ENCODE results near the gene DBI.
A peak's percentile ranks its signal among the peaks of the same experiment; 100 is the strongest.

The DBI gene

DNA sequence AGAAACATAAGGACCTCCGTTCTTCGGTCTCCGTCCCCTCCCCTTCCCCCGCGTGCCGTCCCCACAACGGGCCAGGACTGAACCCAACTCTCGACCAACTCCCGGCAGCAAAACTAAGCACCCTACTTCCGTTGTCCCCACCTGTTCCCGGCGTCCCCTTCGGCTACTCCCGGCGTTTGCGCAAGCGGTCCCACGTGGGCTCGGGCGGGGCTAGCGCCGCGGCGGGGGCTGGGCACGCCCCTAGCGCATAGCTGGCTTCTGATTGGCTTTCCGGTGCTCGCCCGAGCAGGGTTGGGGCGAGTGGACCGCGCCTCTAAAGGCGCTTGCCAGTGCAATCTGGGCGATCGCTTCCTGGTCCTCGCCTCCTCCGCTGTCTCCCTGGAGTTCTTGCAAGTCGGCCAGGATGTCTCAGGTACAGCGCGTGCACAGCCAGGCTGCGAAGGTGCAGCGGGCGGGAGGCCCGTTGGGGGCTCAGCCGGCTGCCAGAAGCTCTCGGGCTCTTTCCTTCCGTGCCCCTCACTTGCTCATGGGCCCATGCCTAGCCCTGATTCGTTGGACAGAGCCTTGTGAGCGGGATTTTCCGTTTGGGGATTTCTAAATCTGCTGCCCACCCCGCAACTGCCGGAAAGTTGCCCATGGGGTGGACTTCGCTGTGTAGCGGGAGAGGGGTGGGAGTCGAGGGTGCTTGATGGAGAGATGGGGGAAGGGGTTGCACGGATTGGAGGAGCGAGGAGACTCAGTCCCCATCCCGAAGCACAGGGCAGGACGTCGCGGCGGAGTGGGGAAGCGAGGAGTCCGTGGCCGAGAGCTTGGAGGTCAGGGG is at the start of gene DBI, which contains the start of gene C2orf76:
Gene DBI, plus strand, starts transcription at position 329 of the 823 bp plus-strand sequence. Its CDS starts 75 bp downstream, at position 404.
Gene C2orf76, minus strand, starts transcription at position 186 of the 823 bp plus-strand sequence. CDS start 26,875 bp downstream, outside the sequence.
- DNase-seq (peak; percentile 90 to 93), ATAC-seq (peak; percentile 95)
- Mint-ChIP-seq H3K27me3 (no peaks in the 10 kb centered on the region), H3K9me3 (no peaks in the 10 kb centered on the region), H3K4me3 (peak within 1 kb of the TSS; percentile 99 to 100), H3K4me1 (peaks cover 57% of the 10 kb centered on the region), H3K27ac (peak within 1 kb of the TSS; percentile 99 to 100)

DNA sequence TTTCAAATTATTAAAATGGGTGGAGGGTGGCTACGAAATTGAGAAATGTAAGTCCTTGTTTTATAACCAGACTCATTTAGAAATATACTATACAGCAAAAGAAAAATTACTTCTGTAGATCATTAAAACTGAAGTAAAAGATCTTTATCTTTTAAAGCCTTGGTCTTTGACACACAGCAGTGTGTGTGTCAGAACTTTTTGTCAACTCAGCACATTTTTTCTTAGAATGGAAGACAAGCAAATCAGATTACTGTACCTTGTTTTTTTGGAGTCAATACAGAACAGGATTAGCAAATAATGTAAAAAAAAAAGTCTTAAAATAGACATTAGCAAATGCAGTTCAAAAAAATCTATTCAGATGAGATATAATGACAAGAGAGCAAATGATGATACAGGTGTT is 49.2 kb upstream of the DBI start:
- H3K4me3 Mint-ChIP-seq, result no peak overlapping the region
- H3K9me3 Mint-ChIP-seq, result no peaks in the 10 kb centered on the region
- H3K4me1 Mint-ChIP-seq, result no peaks in the 10 kb centered on the region
- DNase-seq (no peak), ATAC-seq (no peak)
- no peaks in the 10 kb centered on the region for H3K27me3 Mint-ChIP-seq
- H3K27ac Mint-ChIP-seq, result no peak overlapping the region

DNA sequence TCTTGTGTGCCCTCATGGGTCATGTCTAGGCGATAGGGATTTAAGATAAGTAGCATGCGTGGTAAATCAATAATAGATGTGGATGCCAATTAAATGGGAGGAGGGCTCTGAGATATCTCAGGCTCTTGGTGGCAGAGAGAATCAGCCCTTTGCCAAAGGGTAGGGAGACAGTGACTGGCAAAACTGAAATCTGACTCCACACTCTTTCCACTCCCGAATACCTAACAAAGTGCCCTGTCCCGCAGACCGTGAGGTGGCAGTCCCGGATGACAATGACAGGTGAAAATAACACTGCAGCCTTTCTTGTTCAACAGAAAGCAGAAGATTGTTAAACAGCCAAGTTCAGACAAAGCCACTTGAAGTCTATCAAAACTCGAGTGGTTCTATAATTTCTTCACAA is 47.2 kb upstream of the DBI start:
- DNase-seq (no peak), ATAC-seq (no peak)
- Mint-ChIP-seq H3K27me3 (no peaks in the 10 kb centered on the region), H3K9me3 (no peaks in the 10 kb centered on the region), H3K4me3 (no peak overlapping the region), H3K27ac (no peak overlapping the region), H3K4me1 (no peaks in the 10 kb centered on the region)

DNA sequence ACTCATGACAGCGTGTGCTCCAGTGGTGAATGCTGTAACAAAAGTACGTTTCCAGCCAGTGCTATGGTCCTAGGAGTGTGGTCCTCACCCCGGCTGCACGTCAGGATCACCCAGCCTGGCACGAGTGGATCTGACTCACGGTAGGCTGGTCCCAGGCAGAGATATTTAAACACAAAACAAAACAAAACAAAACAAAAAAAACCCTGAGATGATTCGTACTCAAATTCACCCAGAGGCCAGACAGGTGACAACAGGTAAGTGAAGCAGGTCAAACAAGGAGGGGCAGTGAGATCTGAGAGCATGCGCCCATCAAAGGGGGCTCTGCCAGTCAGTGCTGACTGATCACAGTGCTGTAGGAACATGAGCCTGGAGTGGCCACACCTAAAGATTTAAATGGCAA is 43.3 kb upstream of the DBI start:
- no peak for DNase-seq
- no peaks in the 10 kb centered on the region for H3K27me3 Mint-ChIP-seq
- no peak for ATAC-seq
- H3K27ac Mint-ChIP-seq, result no peak overlapping the region
- no peaks in the 10 kb centered on the region for H3K9me3 Mint-ChIP-seq
- no peak overlapping the region for H3K4me3 Mint-ChIP-seq
- H3K4me1 Mint-ChIP-seq, result no peaks in the 10 kb centered on the region

GRCh38 chr2:119324685-119325270 is 42.0 kb upstream of the DBI start:
- Mint-ChIP-seq H3K27ac (no peak overlapping the region), H3K9me3 (no peaks in the 10 kb centered on the region), H3K27me3 (no peaks in the 10 kb centered on the region), H3K4me1 (no peaks in the 10 kb centered on the region), H3K4me3 (no peak overlapping the region)
- ATAC-seq (no peak), DNase-seq (no peak)

GRCh38 chr2:119326938-119327337 is 39.8 kb upstream of the DBI start:
- no peaks in the 10 kb centered on the region for H3K27me3 Mint-ChIP-seq
- no peaks in the 10 kb centered on the region for H3K4me1 Mint-ChIP-seq
- no peaks in the 10 kb centered on the region for H3K9me3 Mint-ChIP-seq
- DNase-seq (no peak), ATAC-seq (no peak)
- no peak overlapping the region for H3K4me3 Mint-ChIP-seq
- no peak overlapping the region for H3K27ac Mint-ChIP-seq

GRCh38 chr2:119327431-119327830 is 39.3 kb upstream of the DBI start:
- no peak overlapping the region for H3K4me3 Mint-ChIP-seq
- ATAC-seq (no peak), DNase-seq (no peak)
- H3K4me1 Mint-ChIP-seq, result no peaks in the 10 kb centered on the region
- no peaks in the 10 kb centered on the region for H3K9me3 Mint-ChIP-seq
- no peak overlapping the region for H3K27ac Mint-ChIP-seq
- no peaks in the 10 kb centered on the region for H3K27me3 Mint-ChIP-seq

GRCh38 chr2:119332953-119333352 is 33.8 kb upstream of the DBI start:
- DNase-seq, result no peak
- no peak for ATAC-seq
- peaks cover under 1% of the 10 kb centered on the region for H3K4me1 Mint-ChIP-seq
- no peak overlapping the region for H3K27ac Mint-ChIP-seq
- H3K9me3 Mint-ChIP-seq, result no peaks in the 10 kb centered on the region
- H3K4me3 Mint-ChIP-seq, result no peak overlapping the region
- no peaks in the 10 kb centered on the region for H3K27me3 Mint-ChIP-seq

DNA sequence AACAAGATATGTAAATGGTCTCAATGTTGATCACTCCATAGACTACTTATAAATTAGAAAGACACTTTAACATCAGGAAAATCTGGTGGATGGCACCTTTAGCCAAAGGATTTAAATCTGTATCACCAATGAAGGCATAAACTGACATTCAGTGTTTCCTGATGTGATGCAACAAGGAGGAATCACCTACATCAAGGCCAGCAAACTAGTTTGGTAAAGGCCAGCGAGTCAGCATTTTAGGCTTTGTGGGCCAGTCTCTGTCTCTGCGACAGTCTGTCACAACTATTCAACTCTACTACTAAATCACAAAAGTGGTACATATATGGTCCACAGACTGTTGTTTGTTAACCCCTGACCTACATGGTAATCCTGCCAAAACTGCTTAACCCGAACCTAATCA is 33.4 kb upstream of the DBI start:
- Mint-ChIP-seq H3K27me3 (no peaks in the 10 kb centered on the region), H3K27ac (no peak overlapping the region), H3K9me3 (no peaks in the 10 kb centered on the region), H3K4me1 (peaks cover 5% of the 10 kb centered on the region), H3K4me3 (no peak overlapping the region)
- no peak for DNase-seq
- ATAC-seq, result no peak

DNA sequence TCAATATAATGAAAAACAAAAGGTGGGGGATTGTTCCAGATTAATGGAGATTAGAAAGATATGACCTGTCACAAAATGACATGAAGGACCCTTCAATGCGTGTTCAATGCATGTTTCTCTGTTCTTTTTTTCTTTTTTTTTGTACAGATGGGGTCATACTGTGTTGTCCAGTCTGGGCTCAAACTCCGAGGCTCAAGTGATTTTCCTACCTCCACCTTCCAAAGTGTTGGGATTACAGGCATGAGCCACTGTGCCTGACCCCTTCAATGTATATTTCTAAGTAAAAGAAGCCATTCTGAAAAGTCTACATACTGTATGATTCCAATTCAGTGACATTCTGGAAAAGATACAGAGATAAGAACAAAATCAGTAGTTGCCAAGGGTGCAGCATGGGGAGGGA is 32.9 kb upstream of the DBI start:
- no peak overlapping the region for H3K4me3 Mint-ChIP-seq
- H3K27ac Mint-ChIP-seq, result no peak overlapping the region
- no peak for ATAC-seq
- peaks cover 9% of the 10 kb centered on the region for H3K4me1 Mint-ChIP-seq
- DNase-seq, result no peak
- H3K9me3 Mint-ChIP-seq, result no peaks in the 10 kb centered on the region
- no peaks in the 10 kb centered on the region for H3K27me3 Mint-ChIP-seq

DNA sequence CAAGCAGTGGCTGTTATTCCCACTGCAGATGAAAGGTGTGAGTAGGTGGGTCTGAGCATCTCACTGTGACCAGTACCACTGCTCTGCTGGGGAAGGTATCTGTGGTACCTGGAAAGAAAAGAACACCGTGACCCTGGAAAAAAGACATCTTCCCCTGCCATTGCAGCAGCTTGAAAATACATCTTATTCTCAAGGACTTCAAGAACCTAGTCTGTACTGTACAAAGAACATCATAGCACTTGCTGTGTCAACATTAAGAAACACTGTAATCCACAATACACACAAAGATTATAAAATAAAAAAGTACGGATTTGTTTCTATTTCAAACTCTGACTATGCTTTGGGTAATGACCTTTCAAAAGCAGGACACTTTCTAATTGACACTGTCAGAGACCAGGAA is 29.0 kb upstream of the DBI start:
- H3K27ac Mint-ChIP-seq, result peak overlapping the region in 1 of 2 donors; percentile 16
- DNase-seq, result no peak
- H3K4me3 Mint-ChIP-seq, result no peak overlapping the region
- H3K9me3 Mint-ChIP-seq, result no peaks in the 10 kb centered on the region
- ATAC-seq, result no peak
- no peaks in the 10 kb centered on the region for H3K27me3 Mint-ChIP-seq
- H3K4me1 Mint-ChIP-seq, result peaks cover 23% of the 10 kb centered on the region

DNA sequence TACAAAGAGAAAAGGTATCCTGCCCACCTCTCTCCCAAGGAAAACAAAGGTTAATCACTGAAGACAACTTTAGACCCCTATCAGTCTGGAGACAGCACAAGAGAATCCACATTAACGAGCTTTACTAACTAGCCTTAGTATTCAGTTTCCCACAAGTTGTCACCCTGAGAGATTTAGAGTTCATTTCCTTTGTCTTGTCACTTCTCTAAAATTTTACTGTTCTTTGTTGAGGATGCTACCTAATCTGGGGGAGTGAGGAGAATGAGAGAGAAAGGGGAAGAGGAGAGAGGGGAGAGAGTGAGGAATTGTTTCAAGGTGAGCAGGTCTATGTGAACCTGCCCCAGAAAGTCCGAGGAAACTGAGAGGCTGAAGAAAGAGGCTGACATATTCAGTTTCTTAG is 28.5 kb upstream of the DBI start:
- no peaks in the 10 kb centered on the region for H3K27me3 Mint-ChIP-seq
- no peaks in the 10 kb centered on the region for H3K9me3 Mint-ChIP-seq
- peaks cover 23% of the 10 kb centered on the region for H3K4me1 Mint-ChIP-seq
- DNase-seq (no peak), ATAC-seq (no peak)
- no peak overlapping the region for H3K4me3 Mint-ChIP-seq
- H3K27ac Mint-ChIP-seq, result peak overlapping the region; percentile 16 to 73

- Mint-ChIP-seq H3K4me3 (peak overlapping the region; percentile 30 to 73), H3K27ac (peak overlapping the region; percentile 63 to 74)
- ATAC-seq, result peak; percentile 98
These were observed 27.8 kb upstream of the DBI start for GRCh38 chr2:119338826-119339561.

GRCh38 chr2:119339562-119339923 is 27.2 kb upstream of the DBI start:
- Mint-ChIP-seq H3K27ac (no peak overlapping the region), H3K4me1 (peaks cover 23% of the 10 kb centered on the region), H3K27me3 (no peaks in the 10 kb centered on the region), H3K9me3 (no peaks in the 10 kb centered on the region), H3K4me3 (no peak overlapping the region)
- ATAC-seq, result no peak
- DNase-seq, result no peak

More at GRCh38 chr2:119338826-119339561, 27.8 kb upstream of the DBI start:
- H3K4me1 Mint-ChIP-seq, result peaks cover 23% of the 10 kb centered on the region
- no peaks in the 10 kb centered on the region for H3K27me3 Mint-ChIP-seq
- H3K9me3 Mint-ChIP-seq, result no peaks in the 10 kb centered on the region
- DNase-seq, result peak; percentile 14 to 34

DNA sequence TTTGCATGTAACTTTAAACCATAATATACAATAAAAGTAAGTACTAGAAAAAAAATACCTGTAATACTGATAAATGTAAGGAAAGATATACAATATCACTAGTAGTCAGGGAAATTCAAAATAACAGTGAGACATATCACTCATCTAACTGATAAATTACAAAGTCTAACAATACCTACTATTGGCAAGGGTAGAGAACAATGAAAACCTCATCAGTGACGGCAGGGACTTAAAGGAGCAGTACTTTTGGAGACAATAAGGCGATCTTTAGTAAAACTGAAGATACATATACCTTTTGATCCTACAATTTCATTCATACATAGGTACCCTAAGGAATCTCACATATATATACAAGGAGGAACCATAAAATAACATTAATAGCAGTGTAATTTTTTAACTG is 25.1 kb upstream of the DBI start:
- Mint-ChIP-seq H3K4me1 (peaks cover 23% of the 10 kb centered on the region), H3K27ac (no peak overlapping the region), H3K27me3 (no peaks in the 10 kb centered on the region), H3K4me3 (no peak overlapping the region), H3K9me3 (no peaks in the 10 kb centered on the region)
- no peak for DNase-seq
- ATAC-seq, result no peak

DNA sequence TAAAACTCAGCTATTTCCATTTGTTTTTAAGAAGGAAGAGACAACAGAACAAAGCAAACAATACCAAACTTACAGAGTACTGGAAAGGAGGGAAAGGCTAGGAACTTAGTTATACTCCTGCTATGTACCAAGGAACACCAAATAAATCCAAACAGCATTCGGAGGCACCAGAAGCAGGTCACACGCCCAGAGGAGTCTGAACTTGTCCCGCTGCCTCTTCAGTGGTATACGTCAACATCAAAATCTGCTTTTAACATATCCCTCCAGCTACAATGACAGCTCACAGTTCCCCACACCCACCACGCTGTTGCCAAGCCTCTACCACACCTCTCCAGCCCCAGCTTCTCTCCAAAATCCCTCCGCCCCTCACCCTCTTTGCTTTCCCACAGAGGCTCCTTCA is 17.5 kb upstream of the DBI start:
- no peaks in the 10 kb centered on the region for H3K4me1 Mint-ChIP-seq
- no peaks in the 10 kb centered on the region for H3K9me3 Mint-ChIP-seq
- no peak overlapping the region for H3K27ac Mint-ChIP-seq
- DNase-seq (no peak), ATAC-seq (no peak)
- H3K27me3 Mint-ChIP-seq, result no peaks in the 10 kb centered on the region
- H3K4me3 Mint-ChIP-seq, result no peak overlapping the region
